IMR-90 (cell line): Measurements from ENCODE around the gene RBBP4. TPM values are rescaled to one million over a fixed set of nuclear protein-coding genes. Genes with fewer than 3 reads are reported as not detected.

Experiments
- ATAC-seq: fragments of 200-7000 bp; cut with Tn5 transposase; 2 replicates; pipeline ENCODE4 v1.9.1; 2020; ENCODE audit warnings: low read depth, mild to moderate bottlenecking, moderate library complexity
- BruUV-seq: library from RNA; stranded (reverse); fragments of 400-500 nt; replicated peaks from 2 replicates; lab custom pipeline; 2021; lab: Mats Ljungman, UMichigan
- CTCF ChIA-PET: fragments of 300-600 bp; formaldehyde crosslinking; extraction: SDS; loops from one replicate; lab custom pipeline; 2021; ENCODE audit warnings: antibody characterized with exemption; lab: Yijun Ruan, JAX
- POLR2A ChIA-PET: fragments of 300-600 bp; sonication (Branson Sonifier 250); formaldehyde crosslinking; loops from one replicate; lab custom pipeline; 2022; ENCODE audit warnings: antibody characterized with exemption; ENCODE audit not compliant: unreplicated experiment; lab: Charles Lee
- DNase-seq: peaks from one replicate; pipeline ENCODE4 v3.0.0; 2013
- H2AFZ ChIP-seq: replicated peaks from 2 replicates; pipeline ENCODE3; 2013; ENCODE audit warnings: low read length, mild to moderate bottlenecking; ENCODE audit not compliant: poor library complexity
- H2AK5ac ChIP-seq: 2 replicates; pipeline ENCODE4 v1.6.1; 2013; ENCODE audit warnings: low read depth, low read length, inconsistent platforms
- H2AK9ac ChIP-seq: replicated peaks from 2 replicates; pipeline ENCODE3; 2013; ENCODE audit warnings: mild to moderate bottlenecking, low read depth, low read length, moderate library complexity; ENCODE audit not compliant: poor library complexity
- H2BK120ac ChIP-seq: 2 replicates; pipeline ENCODE4 v1.6.1; 2013; ENCODE audit warnings: low read depth, low read length, inconsistent platforms
- H2BK15ac ChIP-seq: 3 replicates; pipeline ENCODE4 v1.6.1; 2013; ENCODE audit warnings: low read depth, low read length, inconsistent platforms
- H2BK20ac ChIP-seq: 2 replicates; pipeline ENCODE4 v1.6.1; 2013; ENCODE audit warnings: low read depth, mild to moderate bottlenecking, inconsistent platforms, low read length, moderate library complexity
- H2BK5ac ChIP-seq: 2 replicates; pipeline ENCODE4 v1.6.1; 2013; ENCODE audit warnings: mild to moderate bottlenecking, low read depth, low read length, inconsistent platforms; ENCODE audit not compliant: poor library complexity, severe bottlenecking
- H3K14ac ChIP-seq: replicated peaks from 2 replicates; pipeline ENCODE4 v1.6.1; 2013; ENCODE audit warnings: low read depth, low read length, inconsistent platforms
- H3K18ac ChIP-seq: 2 replicates; pipeline ENCODE4 v1.6.1; 2013; ENCODE audit warnings: low read depth, low read length, control low read depth
- H3K23ac ChIP-seq: 2 replicates; pipeline ENCODE4 v1.6.1; 2013; ENCODE audit warnings: low read depth, low read length, inconsistent platforms
- H3K27ac ChIP-seq: 2 replicates; pipeline ENCODE4 v1.5.1; 2013; ENCODE audit warnings: mild to moderate bottlenecking, control low read depth, low read length; ENCODE audit not compliant: insufficient read depth
- H3K27me3 ChIP-seq: 2 replicates; pipeline ENCODE4 v1.6.1; 2013; ENCODE audit warnings: low read length; ENCODE audit not compliant: control insufficient read depth, insufficient read depth
- H3K36me3 ChIP-seq: 2 replicates; pipeline ENCODE4 v1.6.1; 2013; ENCODE audit warnings: low read length, mixed read lengths; ENCODE audit not compliant: control insufficient read depth, insufficient read depth
- H3K4ac ChIP-seq: 2 replicates; pipeline ENCODE4 v1.6.1; 2013; ENCODE audit warnings: low read depth, low read length, inconsistent platforms
- H3K4me1 ChIP-seq: 2 replicates; pipeline ENCODE4 v1.6.1; 2013; ENCODE audit warnings: low read length, mixed read lengths; ENCODE audit not compliant: control insufficient read depth, insufficient read depth
- H3K4me2 ChIP-seq: 2 replicates; pipeline ENCODE4 v1.6.1; 2013; ENCODE audit warnings: low read depth, mild to moderate bottlenecking, control low read depth, low read length, moderate library complexity
- H3K4me3 ChIP-seq: 2 replicates; pipeline ENCODE4 v1.5.1; 2013; ENCODE audit warnings: low read depth, mild to moderate bottlenecking, control low read depth, low read length, moderate library complexity; ENCODE audit not compliant: insufficient read depth
- H3K56ac ChIP-seq: 2 replicates; pipeline ENCODE4 v1.6.1; 2013; ENCODE audit warnings: low read length, inconsistent platforms; ENCODE audit not compliant: insufficient read depth; ENCODE audit errors: extremely low read depth
- H3K79me1 ChIP-seq, 2 experiments: 2 replicates each; pipeline ENCODE4 v1.6.1; 2013; ENCODE audit warnings: low read length in 2 of 2, inconsistent platforms in 1 of 2, low read depth in 1 of 2
- H3K9ac ChIP-seq: 2 replicates; pipeline ENCODE4 v1.6.1; 2013; ENCODE audit warnings: low read depth, low read length, control low read depth
- H3K9me1 ChIP-seq: 2 replicates; pipeline ENCODE4 v1.6.1; 2013; ENCODE audit warnings: low read length, inconsistent platforms; ENCODE audit not compliant: insufficient read depth
- H3K9me3 ChIP-seq: 2 replicates; pipeline ENCODE4 v1.6.1; 2013; ENCODE audit warnings: low read length; ENCODE audit not compliant: control insufficient read depth, insufficient read depth
- H4K20me1 ChIP-seq: 2 replicates; pipeline ENCODE4 v1.6.1; 2013; ENCODE audit warnings: low read length, inconsistent platforms; ENCODE audit not compliant: insufficient read depth
- H4K5ac ChIP-seq: 2 replicates; pipeline ENCODE4 v1.6.1; 2013; ENCODE audit warnings: mild to moderate bottlenecking, low read depth, low read length, control low read depth
- H4K8ac ChIP-seq, 2 experiments: 2 replicates each; pipeline ENCODE4 v1.6.1; 2013; ENCODE audit warnings: low read depth in 2 of 2, low read length in 2 of 2, control low read depth in 1 of 2, inconsistent platforms in 1 of 2
- H4K91ac ChIP-seq: 2 replicates; pipeline ENCODE4 v1.6.1; 2013; ENCODE audit warnings: low read depth, low read length, inconsistent platforms; ENCODE audit not compliant: insufficient read depth
- BHLHE40 ChIP-seq: fragments of 150-350 bp; IDR thresholded peaks from 2 replicates; pipeline ENCODE4 v1.6.1; 2016; ENCODE audit warnings: mild to moderate bottlenecking, low read depth, low read length
- CEBPB ChIP-seq: IDR thresholded peaks from 2 replicates; pipeline ENCODE4 v1.6.1; 2012; ENCODE audit warnings: low read depth, low read length, improper control_type of control experiment
- CHD1 ChIP-seq: IDR thresholded peaks from 2 replicates; pipeline ENCODE4 v1.6.1; 2012; ENCODE audit warnings: low read depth, low read length, improper control_type of control experiment
- FOS ChIP-seq: fragments of 150-350 bp; IDR thresholded peaks from 2 replicates; pipeline ENCODE4 v1.6.1; 2016; ENCODE audit warnings: low read depth, low read length
- MAFK ChIP-seq: IDR thresholded peaks from 2 replicates; pipeline ENCODE4 v1.6.1; 2012; ENCODE audit warnings: low read depth, low read length, improper control_type of control experiment
- MAZ ChIP-seq: IDR thresholded peaks from 2 replicates; pipeline ENCODE4 v1.6.1; 2012; ENCODE audit warnings: low read depth, mild to moderate bottlenecking, low read length, improper control_type of control experiment, moderate library complexity, borderline replicate concordance
- MXI1 ChIP-seq: IDR thresholded peaks from 2 replicates; pipeline ENCODE4 v1.6.1; 2012; ENCODE audit warnings: low read depth, mild to moderate bottlenecking, low read length, moderate library complexity, borderline replicate concordance
- POLR2A ChIP-seq: IDR thresholded peaks from 2 replicates; pipeline ENCODE4 v1.6.1; 2012; ENCODE audit warnings: mild to moderate bottlenecking, low read depth, low read length
- RAD21 ChIP-seq: IDR thresholded peaks from 2 replicates; pipeline ENCODE4 v1.6.1; 2012; ENCODE audit warnings: low read length, improper control_type of control experiment
- RCOR1 ChIP-seq: IDR thresholded peaks from 2 replicates; pipeline ENCODE4 v1.6.1; 2012; ENCODE audit warnings: mild to moderate bottlenecking, low read length, improper control_type of control experiment; ENCODE audit not compliant: insufficient replicate concordance
- RFX5 ChIP-seq: IDR thresholded peaks from 2 replicates; pipeline ENCODE4 v1.8.0; 2012; ENCODE audit warnings: low read depth, mild to moderate bottlenecking, low read length, moderate library complexity
- SMC3 ChIP-seq: fragments of 150-350 bp; IDR thresholded peaks from 2 replicates; pipeline ENCODE4 v1.6.1; 2016; ENCODE audit warnings: low read depth, mild to moderate bottlenecking, antibody characterized with exemption, low read length, moderate library complexity
- WGBS, 2 experiments: methylation state at CpG; one replicate each; pipeline versions ENCODE4 v1.1.5 to v1.1.7; 2013; ENCODE audit warnings: missing lambda C conversion rate in 2 of 2; ENCODE audit not compliant: insufficient read length in 1 of 2; ENCODE audit errors: extremely low coverage in 2 of 2; 5-methylcytosine and 5-hydroxymethylcytosine counted together
- dilution Hi-C: fragments of 300-500 bp; cut with HindIII; formaldehyde crosslinking; loops from one replicate; pipeline ENCODE4 v1.14.3; 2018; ENCODE audit warnings: low sequenced_read_pairs; ENCODE audit not compliant: unreplicated experiment
- in situ Hi-C: fragments of 300-500 bp; cut with MboI; formaldehyde crosslinking; loops from 3 replicates; pipeline ENCODE4 v1.14.3; 2019; ENCODE audit warnings: low sequenced_read_pairs, inconsistent platforms, mixed read lengths
- intact Hi-C: fragments of 100-400 bp; cut with micrococcal nuclease; formaldehyde crosslinking; loops from 2 replicates; pipeline ENCODE4 v1.10.0; 2022
- polyA plus RNA-seq, 3 experiments: library from polyadenylated mRNA; depleted of rRNA; stranded (reverse); fragments of >200 nt; gene quantifications; 2 replicates each; pipeline ENCODE4 v1.2.3, GENCODE V29; 2012; ENCODE audit warnings: low replicate concordance in 1 of 3
- total RNA-seq: library from RNA; depleted of rRNA; stranded (reverse); fragments of >200 nt; gene quantifications from 2 replicates; pipeline ENCODE4 v1.2.3, GENCODE V29; 2012
- TF ChIP-seq, protein P1 (sequence below): conservative IDR thresholded peaks from 2 replicates; pipeline ENCODE4 v1.5.1; 2012; ENCODE audit warnings: mild to moderate bottlenecking, low read depth, low read length, improper control_type of control experiment
- TF ChIP-seq, protein P2 (sequence below): fragments of 150-350 bp; IDR thresholded peaks from 2 replicates; pipeline ENCODE4 v1.6.1; 2017; ENCODE audit warnings: mild to moderate bottlenecking, antibody characterized with exemption, low read length, low read depth
- TF ChIP-seq, protein P3 (sequence below): fragments of 150-350 bp; IDR thresholded peaks from 2 replicates; pipeline ENCODE4 v1.6.1; 2016; ENCODE audit warnings: low read depth, mild to moderate bottlenecking, low read length, moderate library complexity, borderline replicate concordance

RBBP4 gene
- total and polyA plus RNA-seq, 2 of the 4 experiments (the other 2 are of a cell fraction) = 82.9 to 161 TPM

DNA sequence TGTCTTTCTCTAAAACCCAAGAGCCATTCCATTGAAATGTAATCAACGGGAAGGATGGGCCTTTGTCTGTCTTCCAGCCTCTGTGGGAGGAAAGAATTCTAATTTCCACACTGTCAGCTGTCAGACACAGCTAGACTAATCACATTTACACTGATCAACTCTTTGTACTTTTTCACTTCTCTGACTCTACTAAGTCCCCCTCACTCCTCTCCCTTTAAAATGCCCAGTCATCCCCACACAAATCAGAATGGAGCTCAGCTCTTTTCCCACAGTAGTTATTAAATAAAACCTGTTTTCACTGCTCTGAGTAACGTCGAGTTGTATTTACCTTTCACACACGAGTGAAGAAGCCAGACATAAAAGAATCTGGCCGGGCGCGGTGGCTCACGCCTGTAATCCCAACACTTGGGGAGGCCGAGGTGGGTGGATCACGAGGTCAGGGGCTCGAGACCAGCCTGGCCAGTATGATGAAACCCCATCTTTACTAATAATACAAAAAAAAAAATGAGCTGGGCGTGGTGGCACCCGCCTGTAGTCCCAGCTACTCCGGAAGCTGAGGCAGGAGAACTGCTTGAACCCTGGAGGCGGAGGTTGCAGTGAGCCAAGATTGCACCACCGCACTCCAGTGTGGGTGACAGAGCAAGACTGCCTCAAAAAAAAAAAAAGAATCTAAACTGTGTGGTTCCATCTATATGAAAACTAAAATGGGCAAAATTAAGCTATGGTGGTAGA lies 13.9 kb upstream of the RBBP4 start:
- H3K56ac ChIP-seq = no peak overlapping the region
- H3K4me2 ChIP-seq = no peak overlapping the region
- peaks cover 10% of the 10 kb centered on the region for H3K36me3 ChIP-seq
- no peak overlapping the region for H2AFZ ChIP-seq
- H4K8ac ChIP-seq = no peak overlapping the region
- H2BK5ac ChIP-seq = no peak overlapping the region
- H2BK15ac ChIP-seq = no peak overlapping the region
- no peak overlapping the region for H3K18ac ChIP-seq
- no peak overlapping the region for H2BK20ac ChIP-seq
- no peak overlapping the region for H2AK5ac ChIP-seq
- ChIA-PET POLR2A (no interaction called here), CTCF (interaction anchor here (0.6 to 1.1 kb wide), 3 partner anchors 14 to 431 kb away, joined by 3 to 9 read pairs (median 4); partner anchors contain the start of gene RBBP4)
- dilution Hi-C loops = no loop called here
- intact Hi-C loops = no loop called here
- no peaks in the 10 kb centered on the region for H3K9me3 ChIP-seq
- no peak overlapping the region for H3K23ac ChIP-seq
- ATAC-seq (no peak), DNase-seq (no peak)
- H4K20me1 ChIP-seq = peaks cover 3% of the 10 kb centered on the region
- H3K14ac ChIP-seq = no peak overlapping the region
- in situ Hi-C loops = no loop called here
- no peak overlapping the region for H4K5ac ChIP-seq
- no TSS peak for BruUV-seq
- no peak overlapping the region for H3K27ac ChIP-seq
- H3K4me3 ChIP-seq = no peak overlapping the region
- no peak overlapping the region for H2AK9ac ChIP-seq
- 100% methylated on average over 4 of the region's 16 CpGs; no CpG with 5 or more reads in 1 of the 2 experiments for WGBS, 2 experiments
- no peaks in the 10 kb centered on the region for H3K4me1 ChIP-seq
- H3K9me1 ChIP-seq = peaks cover 8% of the 10 kb centered on the region
- H3K79me1 ChIP-seq = peaks cover 19 to 42% of the 10 kb centered on the region in 2 experiments
- no peak overlapping the region for H3K4ac ChIP-seq
- no peak overlapping the region for H4K91ac ChIP-seq
- no peak overlapping the region for H3K9ac ChIP-seq
- H3K27me3 ChIP-seq = no peaks in the 10 kb centered on the region
- H2BK120ac ChIP-seq = no peak overlapping the region
- TF ChIP-seq BHLHE40 (no peak), RCOR1 (no peak), CHD1 (no peak), CEBPB (no peak), POLR2A (no peak), MAZ (no peak), RAD21 (no peak), RFX5 (no peak), MXI1 (no peak), SMC3 (no peak), MAFK (no peak), FOS (no peak)
- TF ChIP-seq, protein P1, sequence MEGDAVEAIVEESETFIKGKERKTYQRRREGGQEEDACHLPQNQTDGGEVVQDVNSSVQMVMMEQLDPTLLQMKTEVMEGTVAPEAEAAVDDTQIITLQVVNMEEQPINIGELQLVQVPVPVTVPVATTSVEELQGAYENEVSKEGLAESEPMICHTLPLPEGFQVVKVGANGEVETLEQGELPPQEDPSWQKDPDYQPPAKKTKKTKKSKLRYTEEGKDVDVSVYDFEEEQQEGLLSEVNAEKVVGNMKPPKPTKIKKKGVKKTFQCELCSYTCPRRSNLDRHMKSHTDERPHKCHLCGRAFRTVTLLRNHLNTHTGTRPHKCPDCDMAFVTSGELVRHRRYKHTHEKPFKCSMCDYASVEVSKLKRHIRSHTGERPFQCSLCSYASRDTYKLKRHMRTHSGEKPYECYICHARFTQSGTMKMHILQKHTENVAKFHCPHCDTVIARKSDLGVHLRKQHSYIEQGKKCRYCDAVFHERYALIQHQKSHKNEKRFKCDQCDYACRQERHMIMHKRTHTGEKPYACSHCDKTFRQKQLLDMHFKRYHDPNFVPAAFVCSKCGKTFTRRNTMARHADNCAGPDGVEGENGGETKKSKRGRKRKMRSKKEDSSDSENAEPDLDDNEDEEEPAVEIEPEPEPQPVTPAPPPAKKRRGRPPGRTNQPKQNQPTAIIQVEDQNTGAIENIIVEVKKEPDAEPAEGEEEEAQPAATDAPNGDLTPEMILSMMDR = no peak
- TF ChIP-seq, protein P2, sequence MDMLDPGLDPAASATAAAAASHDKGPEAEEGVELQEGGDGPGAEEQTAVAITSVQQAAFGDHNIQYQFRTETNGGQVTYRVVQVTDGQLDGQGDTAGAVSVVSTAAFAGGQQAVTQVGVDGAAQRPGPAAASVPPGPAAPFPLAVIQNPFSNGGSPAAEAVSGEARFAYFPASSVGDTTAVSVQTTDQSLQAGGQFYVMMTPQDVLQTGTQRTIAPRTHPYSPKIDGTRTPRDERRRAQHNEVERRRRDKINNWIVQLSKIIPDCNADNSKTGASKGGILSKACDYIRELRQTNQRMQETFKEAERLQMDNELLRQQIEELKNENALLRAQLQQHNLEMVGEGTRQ = no peak
- TF ChIP-seq, protein P3, sequence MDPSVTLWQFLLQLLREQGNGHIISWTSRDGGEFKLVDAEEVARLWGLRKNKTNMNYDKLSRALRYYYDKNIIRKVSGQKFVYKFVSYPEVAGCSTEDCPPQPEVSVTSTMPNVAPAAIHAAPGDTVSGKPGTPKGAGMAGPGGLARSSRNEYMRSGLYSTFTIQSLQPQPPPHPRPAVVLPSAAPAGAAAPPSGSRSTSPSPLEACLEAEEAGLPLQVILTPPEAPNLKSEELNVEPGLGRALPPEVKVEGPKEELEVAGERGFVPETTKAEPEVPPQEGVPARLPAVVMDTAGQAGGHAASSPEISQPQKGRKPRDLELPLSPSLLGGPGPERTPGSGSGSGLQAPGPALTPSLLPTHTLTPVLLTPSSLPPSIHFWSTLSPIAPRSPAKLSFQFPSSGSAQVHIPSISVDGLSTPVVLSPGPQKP = no peak
